Measurements from ENCODE around the gene NSMCE1.
"Not testable (repeated sequence)": the region's sequence is repeated elsewhere in the genome, so short reads cannot be mapped to it uniquely, and the experiment has no call there.

NSMCE1 gene

DNA sequence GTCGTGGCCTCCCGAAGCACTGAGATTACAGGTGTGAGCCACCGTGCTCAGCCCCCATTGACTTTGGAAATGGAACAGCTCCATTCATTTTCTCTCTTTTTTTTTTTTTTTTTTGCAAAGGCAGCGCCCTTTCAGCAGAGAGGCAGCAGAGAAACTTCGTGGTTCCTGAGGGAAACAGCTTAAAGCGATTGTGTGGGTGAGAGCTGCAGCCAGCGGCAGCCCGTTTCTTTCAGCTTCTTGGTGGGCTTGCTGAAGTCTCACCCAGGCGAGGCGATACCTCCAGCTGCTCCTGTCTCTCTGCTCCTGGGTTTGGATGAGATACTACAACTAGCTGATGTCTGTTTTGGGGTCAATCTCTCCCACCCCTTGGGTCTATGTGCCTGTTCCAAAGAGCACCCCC lies 57.5 kb downstream of the NSMCE1 start:
- DNase-seq: no peak

DNA sequence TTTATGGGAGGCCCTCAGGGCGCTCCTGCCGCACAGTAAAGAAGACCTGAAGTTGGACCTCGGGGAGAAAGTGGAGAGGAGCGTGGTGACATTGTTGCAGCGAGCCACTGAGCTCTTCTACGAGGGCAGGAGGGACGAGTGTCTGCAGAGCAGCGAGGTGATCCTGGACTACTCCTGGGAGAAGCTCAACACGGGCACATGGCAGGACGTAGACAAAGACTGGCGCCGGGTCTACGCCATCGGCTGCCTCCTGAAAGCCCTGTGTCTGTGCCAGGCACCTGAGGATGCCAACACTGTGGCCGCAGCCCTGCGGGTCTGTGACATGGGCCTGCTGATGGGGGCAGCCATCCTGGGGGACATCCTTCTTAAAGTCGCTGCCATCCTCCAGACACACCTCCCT lies 58.4 kb downstream of the NSMCE1 start:
- DNase-seq: no peak

DNA sequence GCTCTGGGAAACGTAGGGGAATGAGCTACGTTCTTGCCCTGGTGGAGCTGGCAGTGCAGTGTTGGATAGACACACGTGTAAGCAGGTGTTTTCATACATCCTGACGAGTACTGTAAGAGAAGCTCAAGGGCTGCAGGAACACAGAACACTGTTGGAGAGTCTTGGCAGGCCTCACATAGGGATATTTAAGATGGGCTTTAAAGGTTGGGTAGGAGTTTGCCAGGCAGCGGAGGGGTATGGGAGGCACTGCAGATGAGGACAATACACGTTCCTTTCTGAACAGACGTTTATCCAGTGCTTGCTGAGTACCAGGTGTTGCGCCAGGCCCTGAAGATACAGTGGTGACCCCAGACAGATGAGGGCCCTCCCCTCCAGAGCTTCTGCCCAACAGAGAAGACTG lies 59.0 kb downstream of the NSMCE1 start:
- no peak for DNase-seq

DNA sequence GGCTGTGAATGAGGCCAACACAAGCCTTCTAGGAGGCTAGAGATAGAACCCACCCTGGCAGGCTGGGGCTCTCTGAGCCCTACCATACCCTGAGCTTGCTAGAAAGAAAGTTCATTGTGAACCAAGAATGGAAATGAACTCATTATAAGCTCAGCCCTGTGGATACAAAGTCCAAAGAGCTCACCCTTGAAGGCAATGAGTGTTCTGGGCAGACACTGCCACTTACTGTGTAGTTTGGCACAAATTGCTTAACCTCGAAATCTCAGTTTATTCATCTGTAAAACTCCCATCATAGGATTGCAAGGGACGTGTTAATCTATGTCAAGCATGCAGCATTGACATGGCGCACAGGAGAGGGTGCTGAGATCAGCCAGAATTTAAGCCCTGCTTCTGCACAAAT lies 59.8 kb downstream of the NSMCE1 start:
- no peak for DNase-seq

DNA sequence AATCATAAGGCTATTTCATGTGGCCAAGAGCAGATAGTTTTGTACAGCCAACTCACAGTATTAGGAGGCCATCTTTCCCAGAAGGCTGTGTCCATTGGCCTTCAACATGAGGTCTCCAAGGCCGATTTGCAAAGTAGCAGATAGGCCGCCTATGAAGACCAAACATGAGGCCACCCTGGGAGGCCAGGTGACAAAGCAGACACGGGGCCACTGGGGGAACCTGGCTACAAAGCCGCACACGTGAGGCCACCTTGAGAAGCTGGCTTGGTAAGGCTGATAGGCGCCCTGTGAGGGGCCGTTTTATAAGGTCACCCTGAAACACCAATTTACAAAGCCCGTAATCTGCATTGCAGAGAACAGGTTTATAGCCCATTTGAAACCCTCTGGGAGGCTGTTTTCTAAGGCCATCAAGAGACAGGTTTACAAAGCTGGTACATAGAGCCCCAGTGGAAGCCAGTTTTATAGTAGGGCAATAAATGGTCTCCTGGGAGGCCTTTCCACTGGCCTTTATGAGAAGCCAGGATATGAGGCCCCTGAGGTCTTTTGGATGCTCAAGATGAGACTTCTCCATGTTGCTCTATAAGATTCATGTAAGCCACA lies 60.4 kb downstream of the NSMCE1 start:
- DNase-seq: no peak

DNA sequence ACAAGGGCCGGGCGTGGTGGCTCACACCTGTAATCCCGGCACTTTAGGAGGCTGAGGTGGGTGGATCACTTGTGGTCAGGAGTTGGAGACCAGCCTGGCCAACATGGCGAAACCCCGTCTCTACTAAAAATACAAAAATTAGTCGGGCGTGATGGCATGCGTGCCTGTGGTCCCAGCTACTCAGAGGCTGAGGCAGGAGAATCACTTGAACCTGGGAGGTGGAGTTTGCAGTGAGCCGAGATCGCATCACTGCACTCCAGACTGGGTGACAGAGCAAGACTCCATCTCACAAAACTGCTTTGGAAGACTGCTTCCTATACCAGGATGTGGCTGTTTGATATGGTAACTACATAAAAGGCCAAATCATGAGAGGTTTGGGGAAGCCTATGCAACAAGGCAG lies 61.5 kb downstream of the NSMCE1 start:
- DNase-seq: not testable (repeated sequence)

DNA sequence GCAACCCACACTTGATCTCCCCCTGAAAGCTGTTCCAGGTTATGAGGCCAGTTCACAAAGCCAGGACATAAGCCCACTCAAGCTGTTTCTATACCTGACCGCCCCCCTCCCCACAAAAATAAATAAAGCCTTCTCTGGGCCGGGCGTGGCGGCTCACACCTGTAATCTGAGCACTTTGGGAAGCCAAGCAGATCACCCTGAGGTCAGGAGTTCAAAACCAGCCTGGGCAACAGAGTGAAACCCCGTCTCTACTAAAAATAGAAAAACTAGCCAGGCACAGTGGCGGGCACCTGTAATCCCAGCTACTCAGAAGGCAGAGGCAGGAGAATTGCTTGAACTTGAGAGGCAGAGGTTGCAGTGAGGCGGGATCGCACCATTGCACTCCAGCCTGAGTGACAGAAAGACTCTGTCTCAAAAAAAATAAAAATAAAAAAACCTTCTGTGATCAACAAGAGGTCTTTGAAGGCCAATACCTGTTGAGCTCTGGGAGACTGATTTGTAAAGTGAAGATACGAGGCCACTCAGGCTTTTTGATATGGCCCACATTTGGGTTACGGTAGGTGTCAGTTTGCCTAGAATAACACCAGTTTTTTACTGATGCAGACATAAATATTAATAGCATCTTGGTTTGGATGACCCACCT lies 63.0 kb downstream of the NSMCE1 start:
- no peak for DNase-seq

DNA sequence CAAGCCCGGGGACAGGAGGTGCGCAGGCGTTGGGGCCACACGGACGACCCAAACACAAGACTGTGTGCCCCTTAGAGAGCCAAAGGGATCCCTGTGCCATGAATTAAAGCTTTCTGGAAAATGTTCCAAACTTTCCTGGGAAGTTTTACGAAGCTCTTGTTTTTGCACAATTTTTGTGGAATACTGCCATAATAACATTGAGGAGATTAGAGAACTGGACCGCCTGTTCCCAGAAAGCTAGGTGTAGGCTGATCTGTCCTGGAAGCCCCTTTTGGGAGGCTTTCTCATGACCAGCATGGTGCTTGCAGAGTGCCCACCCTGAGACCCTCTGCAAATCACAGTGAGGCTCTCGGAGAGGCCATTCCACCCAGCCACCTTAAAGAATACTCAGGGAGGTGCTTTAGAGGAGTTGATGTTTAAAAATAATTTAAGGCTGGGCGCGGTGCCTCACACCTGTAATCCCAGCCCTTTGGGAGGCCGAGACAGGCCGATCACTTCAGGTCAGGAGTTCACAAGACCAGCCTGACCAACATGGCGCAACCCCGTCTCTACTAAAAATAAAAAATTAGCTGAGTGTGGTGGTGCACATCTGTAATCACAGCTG lies 64.2 kb downstream of the NSMCE1 start:
- no peak for DNase-seq

DNA sequence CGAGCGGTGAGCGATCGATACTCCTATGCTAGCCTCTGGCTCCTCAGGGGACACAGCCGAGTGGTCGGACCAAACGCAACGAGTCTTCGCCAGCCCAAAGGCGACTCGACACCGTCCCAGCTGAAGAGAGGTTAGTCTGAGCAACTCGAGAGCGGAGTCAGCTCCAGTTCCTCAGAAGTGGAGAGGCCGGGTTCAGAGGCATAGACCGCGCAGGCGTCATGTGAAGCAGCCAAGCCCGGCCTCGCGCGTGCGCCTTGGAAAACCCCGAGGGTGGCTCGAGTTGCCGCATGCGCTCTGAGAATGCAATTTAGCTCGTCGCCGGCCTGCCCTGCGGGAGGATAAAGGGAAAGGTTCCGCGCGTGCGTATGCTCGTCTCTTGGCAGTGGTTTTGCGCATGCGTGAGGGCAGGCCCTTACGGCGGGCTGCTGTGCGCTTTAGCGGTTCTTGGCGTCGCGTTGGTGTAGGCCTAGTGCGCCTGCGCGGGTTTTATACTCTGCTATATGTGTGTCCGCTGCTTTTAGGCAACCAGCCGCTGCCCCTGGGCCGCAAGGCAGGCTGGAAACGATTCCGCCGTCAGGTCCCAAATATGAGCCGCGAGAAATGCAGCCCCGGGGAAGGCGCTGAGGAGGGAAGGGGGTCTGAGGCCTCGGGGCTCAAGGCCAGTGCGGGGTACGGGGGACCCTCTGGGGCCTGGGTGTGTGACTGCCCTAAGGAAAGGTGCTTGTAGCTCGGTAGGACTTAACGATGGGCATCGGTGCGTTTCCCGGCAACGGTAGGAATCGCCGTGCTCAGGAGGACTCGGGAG lies 64.9 kb downstream of the NSMCE1 start, which contains the start of gene KDM8:
Gene KDM8 (plus strand): TSS at position 20 of the 805 bp plus-strand sequence. CDS start 6,598 bp downstream, outside the sequence.
- peak; percentile 99 for DNase-seq

DNA sequence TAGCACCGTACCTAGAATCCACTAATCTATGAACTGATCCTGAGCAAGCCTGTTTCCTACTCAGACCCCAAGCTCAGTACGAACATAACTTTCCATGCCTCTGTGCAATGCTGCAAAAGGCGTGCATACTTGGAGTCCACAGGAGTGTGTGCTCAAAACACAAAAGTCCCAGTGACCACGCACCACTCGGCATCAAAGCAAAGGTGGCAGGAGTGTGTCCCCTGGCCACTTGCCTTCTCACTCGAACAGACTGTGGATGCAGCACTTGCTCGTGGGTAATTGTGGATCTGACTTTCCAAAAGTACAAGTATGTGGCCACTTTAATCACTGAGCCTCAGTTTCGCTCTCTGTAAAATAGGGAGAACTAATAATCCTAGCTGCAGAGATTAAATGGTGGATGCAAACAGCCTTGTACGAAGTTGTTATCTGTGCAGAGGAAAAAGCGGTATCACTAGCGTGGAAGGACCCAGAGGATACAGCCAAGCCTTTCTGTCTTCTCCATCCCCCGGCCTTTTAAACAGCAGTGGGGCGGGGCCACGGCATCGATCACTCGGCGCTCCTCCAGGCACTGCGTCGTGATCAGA lies 65.6 kb downstream of the NSMCE1 start:
- DNase-seq: peak; percentile 88

DNA sequence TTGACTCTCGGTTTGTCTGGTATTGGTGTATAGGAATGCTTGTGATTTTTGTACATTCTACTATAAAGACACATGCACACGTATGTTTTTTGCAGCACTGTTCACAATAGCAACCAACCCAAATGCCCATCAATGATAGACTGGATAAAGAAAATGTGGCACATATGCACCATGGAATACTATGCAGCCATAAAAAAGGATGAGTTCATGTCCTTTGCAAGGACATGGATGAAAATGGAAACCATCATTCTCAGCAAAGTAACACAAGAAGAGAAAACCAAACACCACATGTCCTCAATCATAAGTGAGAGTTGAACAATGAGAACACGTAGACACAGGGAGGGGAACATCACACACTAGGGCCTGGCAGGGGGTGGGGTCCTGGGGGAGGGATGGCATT lies 67.7 kb downstream of the NSMCE1 start:
- not testable (repeated sequence) for DNase-seq

DNA sequence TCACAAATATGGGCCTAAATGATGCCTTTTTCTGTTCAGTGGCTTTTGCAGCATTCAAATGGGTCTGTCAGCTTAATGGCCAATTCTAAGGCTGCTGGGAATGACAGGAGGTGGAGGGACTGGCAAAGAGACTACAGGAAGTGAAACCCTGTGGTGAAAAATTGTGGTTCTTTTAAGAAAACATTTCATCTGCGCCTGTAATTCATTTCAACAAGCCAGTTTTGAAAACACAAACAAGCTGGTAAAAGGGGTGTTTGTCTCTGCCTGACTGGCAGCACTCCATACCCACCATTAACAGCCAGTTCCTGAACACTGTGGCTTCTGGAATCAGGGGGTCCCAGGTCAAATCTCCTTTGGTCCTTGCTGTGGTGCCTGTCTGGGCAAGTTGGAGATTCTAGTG lies 68.8 kb downstream of the NSMCE1 start:
- DNase-seq: no peak

DNA sequence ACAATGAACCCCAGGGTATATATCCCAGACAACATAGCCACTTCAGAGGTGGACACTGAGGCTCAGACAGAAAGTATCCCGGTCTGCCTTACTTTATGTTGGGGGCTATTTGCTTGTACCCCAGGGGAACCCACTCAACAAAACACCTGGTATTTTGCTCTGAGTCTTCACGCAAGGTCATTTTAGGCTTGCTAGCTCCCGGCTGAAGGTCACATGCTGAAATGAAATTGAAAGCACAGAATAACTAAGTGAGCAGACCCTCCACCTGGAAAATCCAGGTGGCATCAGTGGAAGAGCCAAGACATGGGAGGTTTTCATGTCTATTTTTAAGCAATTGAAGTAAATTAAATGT lies 69.4 kb downstream of the NSMCE1 start:
- no peak for DNase-seq

DNA sequence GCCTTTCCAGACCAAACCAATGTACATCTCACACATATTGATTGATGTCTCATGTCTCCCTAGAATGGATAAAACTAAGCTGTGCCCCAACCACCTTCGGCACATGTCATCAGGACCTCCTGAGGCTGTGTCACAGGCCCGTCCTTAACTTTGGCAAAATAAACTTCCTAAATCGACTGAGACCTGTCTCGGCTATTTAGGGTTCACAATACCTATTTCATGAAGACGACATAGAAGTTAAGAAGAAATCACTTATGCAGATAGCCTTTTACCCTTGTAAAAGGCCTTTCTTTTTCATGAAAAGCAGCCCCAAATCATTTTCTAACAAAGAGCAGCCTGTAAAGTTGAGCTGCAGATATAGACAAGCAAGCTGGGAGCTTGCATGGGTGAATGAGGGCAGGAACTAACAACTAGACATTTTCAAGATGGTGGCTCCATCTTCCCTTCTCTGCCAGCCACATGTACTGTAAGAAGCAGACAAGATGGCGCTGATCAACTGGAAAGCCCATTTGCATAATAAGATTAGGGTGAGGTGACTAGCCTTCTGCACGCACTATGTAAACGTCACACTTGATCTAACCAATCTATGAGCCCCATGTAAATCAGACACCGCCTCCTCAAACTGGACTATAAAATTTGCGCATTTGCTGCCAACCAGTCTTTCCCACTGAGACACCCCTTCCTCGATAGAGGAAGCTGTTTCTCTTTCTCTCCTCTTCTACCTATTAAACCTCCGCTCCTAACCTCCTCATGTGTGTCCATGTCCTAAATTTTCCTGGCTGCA lies 69.9 kb downstream of the NSMCE1 start:
- no peak for DNase-seq

DNA sequence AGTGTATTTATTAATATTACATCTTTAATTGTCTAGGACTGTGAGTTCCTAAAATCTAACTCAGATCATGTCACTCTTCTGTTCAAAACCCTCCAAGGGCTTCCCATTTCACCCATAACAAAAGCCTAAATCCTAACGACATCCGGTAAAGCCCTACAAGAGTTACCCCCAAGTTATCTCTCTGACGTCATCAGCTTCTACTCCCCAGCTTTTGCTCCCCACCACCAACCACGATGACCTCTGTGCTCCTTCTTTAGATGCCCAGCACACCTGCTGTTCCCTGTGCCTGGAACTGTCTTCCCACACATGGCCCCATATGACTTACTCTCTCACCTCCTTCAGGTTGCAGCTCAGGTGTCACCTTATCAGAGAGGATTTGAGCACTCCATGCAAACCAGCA lies 71.6 kb downstream of the NSMCE1 start:
- no peak for DNase-seq

DNA sequence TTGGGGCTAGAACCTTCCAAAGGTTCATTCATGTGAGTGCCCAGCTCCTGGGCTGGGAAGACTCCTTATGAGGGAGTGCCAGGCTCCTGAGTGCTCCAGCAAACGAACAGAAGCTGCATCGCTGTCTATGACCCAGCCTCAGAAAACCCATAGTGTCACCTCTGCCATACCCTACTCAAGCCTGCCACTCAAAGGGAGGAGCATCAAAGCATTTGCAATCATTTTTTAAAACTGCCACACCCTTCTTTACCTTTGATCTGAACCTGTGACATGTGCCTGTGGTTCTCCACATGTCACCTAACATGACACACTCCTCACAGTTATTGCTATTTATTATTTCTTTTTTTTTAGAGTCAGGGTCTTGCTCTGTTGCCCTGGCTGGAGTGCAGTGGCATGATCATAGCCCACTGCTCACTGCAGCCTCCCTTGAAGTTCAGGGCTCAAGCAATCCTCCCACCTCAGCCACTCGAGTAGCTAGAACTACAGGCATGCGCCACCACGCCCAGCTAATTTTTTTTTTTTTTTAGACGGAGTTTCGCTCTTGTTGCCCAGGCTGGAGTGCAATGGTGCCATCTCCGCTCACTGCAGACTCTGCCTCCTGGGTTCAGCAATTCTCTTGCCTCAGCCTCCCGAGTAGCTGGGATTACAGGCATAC lies 72.5 kb downstream of the NSMCE1 start:
- DNase-seq: no peak

DNA sequence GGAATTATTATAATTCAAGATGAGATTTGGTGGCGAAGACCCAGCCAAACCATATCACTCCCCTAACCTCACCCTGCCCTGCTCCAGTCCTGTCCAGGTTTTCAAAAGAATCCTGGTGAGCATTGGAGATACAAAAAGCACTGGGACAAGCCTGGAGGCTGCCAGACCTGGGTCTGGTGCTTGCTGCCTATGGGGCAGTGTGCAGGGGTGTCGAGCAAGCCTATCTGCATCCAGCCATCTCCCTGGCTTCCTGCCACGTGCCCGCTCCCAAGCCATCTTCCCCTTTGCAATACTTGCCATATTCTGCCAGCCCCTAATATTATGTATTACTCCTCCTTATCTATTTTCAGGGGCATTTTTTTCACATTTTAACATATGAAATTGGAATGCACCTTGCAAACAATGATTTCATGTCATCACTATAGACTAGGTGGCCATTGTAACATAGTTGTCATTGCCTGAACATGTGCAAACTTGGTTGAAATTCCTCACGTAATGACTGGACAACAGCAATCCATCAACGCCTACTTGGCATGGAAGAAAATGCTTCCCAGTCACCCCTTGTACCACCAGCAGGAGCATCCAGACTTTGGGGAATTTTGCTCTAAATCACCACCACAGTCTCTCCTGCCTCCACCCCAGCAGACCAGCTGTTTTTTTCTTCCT lies 73.4 kb downstream of the NSMCE1 start:
- DNase-seq: no peak

DNA sequence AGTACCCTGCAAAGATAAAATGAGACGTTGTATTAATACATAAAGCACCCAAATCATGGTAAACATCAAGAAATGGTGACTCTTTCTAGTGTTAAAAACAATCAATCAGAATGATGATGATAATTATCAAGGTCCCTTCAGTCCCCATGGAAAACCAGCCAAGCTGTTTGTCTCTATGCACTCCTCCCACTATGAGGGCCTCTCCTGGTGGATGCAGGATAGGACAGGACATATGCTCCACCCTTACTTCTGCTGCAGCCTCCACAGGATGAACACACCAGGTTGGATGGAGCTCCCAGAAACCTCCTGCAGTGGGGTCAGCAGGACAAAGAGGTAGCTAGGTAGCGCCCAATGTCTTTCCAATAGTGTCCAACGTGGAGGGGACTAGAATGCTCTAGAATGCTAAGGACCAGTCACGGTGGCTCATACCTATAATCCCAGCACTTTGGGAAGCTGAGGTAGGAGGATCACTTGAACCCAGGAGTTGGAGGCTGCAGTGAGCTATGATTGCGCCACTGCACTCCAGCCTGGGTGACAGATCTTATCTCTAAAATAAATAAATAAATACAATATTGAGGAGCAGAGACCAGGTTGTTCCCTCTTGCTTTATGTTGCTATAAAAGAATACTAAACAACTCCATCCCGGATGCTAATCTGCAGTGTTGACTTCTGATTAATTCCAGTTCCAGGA lies 75.1 kb downstream of the NSMCE1 start:
- DNase-seq: no peak

DNA sequence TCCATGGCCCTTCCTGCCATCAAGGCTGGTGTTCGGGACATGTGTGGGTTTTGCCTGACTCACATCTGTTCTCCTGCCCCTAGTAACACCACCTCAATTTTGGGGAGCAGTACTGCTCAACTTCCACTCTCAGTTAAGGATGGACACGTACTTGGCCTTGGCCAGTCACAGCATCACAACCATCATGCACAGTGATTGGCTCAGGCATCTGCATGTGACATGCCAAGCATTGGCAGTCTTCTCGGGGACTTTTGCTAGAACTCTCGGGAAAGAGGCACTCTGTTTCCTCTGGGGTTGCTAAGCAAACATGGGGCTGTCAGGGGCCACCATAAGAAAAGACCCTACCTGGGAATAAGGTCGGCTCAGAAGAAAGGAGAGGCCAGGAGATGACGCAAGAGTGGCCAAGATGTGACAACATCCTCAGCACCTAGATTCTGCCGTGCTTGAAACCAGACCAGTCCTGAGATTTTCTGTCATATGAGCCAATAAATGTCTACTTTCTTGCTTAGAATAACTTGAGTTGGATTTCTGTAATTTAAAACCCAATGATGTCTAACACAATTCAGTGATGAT lies 77.1 kb downstream of the NSMCE1 start:
- DNase-seq: no peak

DNA sequence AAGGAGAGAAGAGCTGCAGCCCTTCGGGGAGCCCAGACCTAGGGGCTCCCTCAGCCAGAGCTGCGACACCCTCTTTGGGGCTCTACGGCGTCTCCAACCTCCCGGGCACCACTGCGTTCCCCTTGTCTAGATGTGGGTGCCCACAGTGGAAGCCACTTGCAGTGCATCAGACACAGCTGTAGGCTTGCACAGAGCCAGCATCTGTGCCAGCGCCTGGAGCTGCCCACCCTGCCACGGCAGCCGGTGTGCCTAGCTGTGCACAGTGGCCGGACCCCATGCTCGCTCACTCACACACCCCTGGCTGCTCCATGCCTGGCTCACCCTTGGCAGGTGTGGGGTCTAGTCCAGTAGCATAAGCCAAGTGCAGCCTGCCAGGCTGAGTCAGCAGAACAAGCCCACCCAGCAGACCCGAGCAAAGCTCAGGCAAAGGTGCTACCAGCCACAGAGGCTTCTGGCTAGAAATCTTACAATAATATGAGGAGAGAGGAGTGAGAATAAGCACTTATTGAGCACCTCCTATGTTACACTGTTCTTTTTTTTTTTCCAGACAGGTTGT lies 78.2 kb downstream of the NSMCE1 start:
- no peak for DNase-seq
